ENCODE results near the gene ILDR2.

- TF ChIP-seq CTCF (IDR thresholded peaks at IDR 0.05) (no peak), POLR2A (IDR thresholded peaks at IDR 0.05) (no peak)
Measured at GRCh38 chr1:166905900-166906299, 69.4 kb downstream of the ILDR2 start.

Data from esophagus squamous epithelium (tissue), 4 donors.